Smooth muscle cell (in vitro differentiated cells): ENCODE results near the gene ECHDC3. TPM values are rescaled to one million over a fixed set of nuclear protein-coding genes. Genes with fewer than 3 reads are reported as not detected.

Experiments
- DNase-seq: peaks from one replicate; lab custom pipeline; 2025; ENCODE audit not compliant: unreplicated experiment; lab: John Stamatoyannopoulos, UW
- H2AFZ ChIP-seq: fragments of 200-600 bp; sonication (generic); 2 replicates; pipeline ENCODE4 v1.6.0; 2016; ENCODE audit warnings: antibody characterized with exemption, low read depth, mild to moderate bottlenecking
- H3F3A ChIP-seq: fragments of 200-600 bp; sonication (generic); 2 replicates; pipeline ENCODE4 v1.6.0; 2017; ENCODE audit warnings: antibody characterized with exemption, low read depth
- H3K27ac ChIP-seq: fragments of 200-600 bp; sonication (generic); 2 replicates; pipeline ENCODE4 v1.5.1; 2016; ENCODE audit warnings: low read depth, mild to moderate bottlenecking
- H3K27me3 ChIP-seq: fragments of 200-600 bp; sonication (generic); 2 replicates; pipeline ENCODE4 v1.6.1; 2016; ENCODE audit warnings: low read depth, mild to moderate bottlenecking
- H3K36me3 ChIP-seq: fragments of 200-600 bp; sonication (generic); 2 replicates; pipeline ENCODE4 v1.5.1; 2016; ENCODE audit warnings: low read depth
- H3K4me1 ChIP-seq: fragments of 200-600 bp; sonication (generic); 2 replicates; pipeline ENCODE4 v1.5.1; 2016; ENCODE audit warnings: low read depth
- H3K4me2 ChIP-seq: fragments of 200-600 bp; sonication (generic); 2 replicates; pipeline ENCODE4 v1.6.0; 2016; ENCODE audit warnings: mild to moderate bottlenecking
- H3K4me3 ChIP-seq: fragments of 200-600 bp; sonication (generic); 2 replicates; pipeline ENCODE4 v1.5.1; 2016; ENCODE audit warnings: mild to moderate bottlenecking
- H3K79me2 ChIP-seq: fragments of 200-600 bp; sonication (generic); 2 replicates; pipeline ENCODE4 v1.6.0; 2016; ENCODE audit warnings: low read depth, mild to moderate bottlenecking
- H3K9ac ChIP-seq: fragments of 200-600 bp; sonication (generic); 2 replicates; pipeline ENCODE4 v1.6.0; 2016; ENCODE audit warnings: low read depth
- H3K9me3 ChIP-seq: fragments of 200-600 bp; sonication (generic); replicated peaks from 2 replicates; pipeline ENCODE4 v1.5.1; 2016; ENCODE audit warnings: low read depth
- H4K20me1 ChIP-seq: fragments of 200-600 bp; sonication (generic); 2 replicates; pipeline ENCODE4 v1.6.0; 2016; ENCODE audit warnings: low read depth
- WGBS: methylation state at CpG from one replicate; pipeline ENCODE4 v1.1.7; 2016; ENCODE audit warnings: low lambda C conversion rate; 5-methylcytosine and 5-hydroxymethylcytosine counted together
- polyA plus RNA-seq: library from polyadenylated mRNA; unstranded; fragments of >200 nt; fragmentation: Nextera tagmentation; extraction: Ambion mirVana; gene quantifications from 2 replicates; pipeline ENCODE4 v1.2.1, GENCODE V29; 2016
- total RNA-seq: library from RNA; depleted of rRNA; stranded (reverse); fragments of >200 nt; gene quantifications from 2 replicates; pipeline ENCODE4 v1.2.3, GENCODE V29; 2014
- TF ChIP-seq, protein P1 (sequence below): fragments of 200-600 bp; sonication (generic); IDR thresholded peaks from 2 replicates; pipeline ENCODE4 v1.5.1; 2017; ENCODE audit warnings: borderline replicate concordance, mild to moderate bottlenecking, antibody characterized with exemption; ENCODE audit not compliant: insufficient read depth, poor library complexity, severe bottlenecking

ECHDC3 gene
- total and polyA plus RNA-seq, 2 experiments from 2014 or later: 8.7 to 10.2 TPM

DNA sequence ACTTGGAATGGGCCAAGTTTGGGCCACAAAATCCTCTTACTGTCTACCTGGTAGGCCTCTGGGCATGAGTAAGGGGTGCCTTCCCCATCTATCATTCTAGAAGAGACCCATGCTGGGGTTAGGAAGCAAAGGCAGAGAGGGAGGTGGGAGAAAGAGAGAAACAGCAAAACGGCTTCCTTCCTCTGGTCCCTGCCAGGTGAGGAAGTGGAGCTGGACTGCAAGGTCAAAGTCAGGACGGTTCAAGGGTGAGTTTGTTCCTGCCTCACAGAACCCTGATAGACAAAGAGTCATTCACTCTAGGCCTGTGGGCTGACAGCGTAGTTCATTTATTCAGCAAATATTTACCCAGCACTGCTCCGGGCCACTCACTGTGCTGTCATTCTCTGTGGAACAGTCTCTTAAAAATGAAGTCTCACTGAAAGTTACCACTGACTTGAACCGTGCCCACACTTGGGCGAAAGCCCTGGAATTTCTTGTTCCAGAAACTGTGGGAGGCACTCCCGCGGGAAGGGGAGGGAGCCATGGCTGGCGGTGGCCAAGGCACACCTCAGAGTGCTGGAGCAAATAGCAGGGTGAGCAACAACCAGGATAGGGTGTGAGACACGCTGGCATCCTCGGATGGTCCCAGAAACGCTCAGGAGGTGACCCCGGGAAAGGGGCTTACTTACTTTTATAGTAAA, 26.2 kb upstream of the ECHDC3 start:
- Histone ChIP-seq H3K79me2 (no peaks in the 10 kb centered on the region), H3K4me1 (peaks cover 11% of the 10 kb centered on the region), H3K4me2 (no peak overlapping the region), H3K27me3 (no peaks in the 10 kb centered on the region), H3K9ac (no peak overlapping the region), H3K27ac (no peak overlapping the region), H3K4me3 (no peak overlapping the region), H4K20me1 (no peaks in the 10 kb centered on the region), H3K36me3 (no peaks in the 10 kb centered on the region), H3K9me3 (no peaks in the 10 kb centered on the region), H3F3A (peaks cover 10% of the 10 kb centered on the region), H2AFZ (no peak overlapping the region)
- WGBS: 83% methylated on average over 13 of the region's 13 CpGs
- TF ChIP-seq, protein P1, sequence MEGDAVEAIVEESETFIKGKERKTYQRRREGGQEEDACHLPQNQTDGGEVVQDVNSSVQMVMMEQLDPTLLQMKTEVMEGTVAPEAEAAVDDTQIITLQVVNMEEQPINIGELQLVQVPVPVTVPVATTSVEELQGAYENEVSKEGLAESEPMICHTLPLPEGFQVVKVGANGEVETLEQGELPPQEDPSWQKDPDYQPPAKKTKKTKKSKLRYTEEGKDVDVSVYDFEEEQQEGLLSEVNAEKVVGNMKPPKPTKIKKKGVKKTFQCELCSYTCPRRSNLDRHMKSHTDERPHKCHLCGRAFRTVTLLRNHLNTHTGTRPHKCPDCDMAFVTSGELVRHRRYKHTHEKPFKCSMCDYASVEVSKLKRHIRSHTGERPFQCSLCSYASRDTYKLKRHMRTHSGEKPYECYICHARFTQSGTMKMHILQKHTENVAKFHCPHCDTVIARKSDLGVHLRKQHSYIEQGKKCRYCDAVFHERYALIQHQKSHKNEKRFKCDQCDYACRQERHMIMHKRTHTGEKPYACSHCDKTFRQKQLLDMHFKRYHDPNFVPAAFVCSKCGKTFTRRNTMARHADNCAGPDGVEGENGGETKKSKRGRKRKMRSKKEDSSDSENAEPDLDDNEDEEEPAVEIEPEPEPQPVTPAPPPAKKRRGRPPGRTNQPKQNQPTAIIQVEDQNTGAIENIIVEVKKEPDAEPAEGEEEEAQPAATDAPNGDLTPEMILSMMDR: no peak
- no peak for DNase-seq

DNA sequence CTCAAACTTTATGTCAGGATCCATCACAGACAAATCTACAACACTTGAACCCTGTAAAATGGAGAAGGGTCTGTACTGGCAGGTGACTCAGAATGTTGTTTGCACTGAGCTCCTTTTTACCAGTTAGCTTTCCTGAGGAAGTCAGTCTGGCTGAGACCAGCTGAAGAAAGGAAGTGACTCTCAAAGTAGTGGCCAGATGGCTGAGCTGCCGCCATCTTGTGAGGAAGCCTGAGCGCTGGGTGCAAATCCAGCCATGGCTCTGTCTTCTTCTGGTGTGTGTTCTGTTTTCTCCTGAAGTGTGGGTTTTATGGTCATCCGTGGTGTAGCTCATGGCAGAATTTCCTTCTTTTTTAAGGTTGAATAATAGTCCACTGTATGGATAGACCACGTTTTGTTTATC, 25.5 kb upstream of the ECHDC3 start:
- no peak overlapping the region for H3K4me2 ChIP-seq
- peaks cover 11% of the 10 kb centered on the region for H3K4me1 ChIP-seq
- H3K9me3 ChIP-seq: no peaks in the 10 kb centered on the region
- H2AFZ ChIP-seq: no peak overlapping the region
- 100% methylated on average over 4 of the region's 4 CpGs for WGBS
- no peak overlapping the region for H3K27ac ChIP-seq
- H3F3A ChIP-seq: peaks cover 10% of the 10 kb centered on the region
- H3K36me3 ChIP-seq: no peaks in the 10 kb centered on the region
- DNase-seq: no peak
- no peaks in the 10 kb centered on the region for H3K79me2 ChIP-seq
- H3K9ac ChIP-seq: no peak overlapping the region
- H4K20me1 ChIP-seq: no peaks in the 10 kb centered on the region
- H3K4me3 ChIP-seq: no peak overlapping the region
- no peaks in the 10 kb centered on the region for H3K27me3 ChIP-seq
- TF ChIP-seq, protein P1: no peak

DNA sequence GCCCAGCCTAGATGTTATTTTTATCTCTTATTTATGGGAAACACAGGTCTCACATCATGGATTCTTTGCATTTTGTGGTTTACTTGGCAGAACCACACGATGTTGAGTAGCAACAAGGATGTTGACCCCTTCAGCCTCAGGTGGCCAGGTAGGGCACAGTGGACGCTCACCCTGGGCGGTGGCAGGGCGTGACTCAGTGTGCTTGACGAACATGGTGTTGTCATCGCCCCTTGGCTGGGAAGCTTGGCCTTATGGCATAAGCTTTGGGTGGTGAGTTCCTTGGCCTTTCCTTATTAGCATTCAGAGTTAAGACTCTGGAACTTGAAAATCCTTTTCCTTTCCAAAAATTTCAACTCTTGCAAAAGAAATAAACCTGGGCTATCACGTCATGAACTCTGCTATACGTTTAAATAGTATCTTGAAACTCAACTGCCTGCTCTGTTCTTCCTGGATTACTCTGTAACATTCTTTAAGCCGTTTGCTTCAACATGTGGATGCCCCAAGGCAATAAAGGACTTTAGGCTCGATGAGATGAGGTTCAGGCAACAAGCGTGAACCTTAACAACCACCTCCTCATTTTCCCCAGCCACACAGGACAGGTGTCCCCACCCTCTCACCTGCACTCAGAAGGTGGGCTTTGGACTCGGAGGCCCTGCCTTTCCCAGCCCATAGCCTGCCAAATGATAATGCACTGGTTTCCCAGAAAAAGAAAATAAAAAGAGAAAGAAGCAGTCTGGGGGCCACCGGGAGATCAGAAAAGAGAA, 22.5 kb upstream of the ECHDC3 start:
- Histone ChIP-seq H3F3A (no peaks in the 10 kb centered on the region), H3K9ac (no peak overlapping the region), H3K36me3 (no peaks in the 10 kb centered on the region), H2AFZ (no peak overlapping the region), H3K4me1 (no peaks in the 10 kb centered on the region), H3K79me2 (no peaks in the 10 kb centered on the region), H4K20me1 (no peaks in the 10 kb centered on the region), H3K4me2 (no peak overlapping the region), H3K27me3 (no peaks in the 10 kb centered on the region), H3K27ac (peak overlapping the region; percentile 44), H3K9me3 (no peaks in the 10 kb centered on the region), H3K4me3 (no peak overlapping the region)
- TF ChIP-seq, protein P1: no peak
- DNase-seq: no peak
- 68% methylated on average over 13 of the region's 13 CpGs for WGBS
